Thymus (tissue), 11 donors: Measurements from ENCODE around the gene CREB5. TPM values are rescaled to one million over a fixed set of nuclear protein-coding genes. Genes with fewer than 3 reads are reported as not detected.

Source experiments
- DNase-seq, 9 donors: peaks; one replicate each; pipeline ENCODE4 v3.0.0-alpha.2; 2013; ENCODE audit warnings: low spot score in 9 of 9, low read depth in 6 of 9, missing footprints in 1 of 9
- H3K27ac ChIP-seq, 2 donors: one replicate each; pipeline ENCODE4 v1.5.1; 2013; ENCODE audit warnings: control low read depth in 1 of 2, low read depth in 1 of 2, low read length in 1 of 2, mild to moderate bottlenecking in 1 of 2, moderate library complexity in 1 of 2
- H3K27me3 ChIP-seq, 2 donors: one replicate each; pipeline ENCODE4 v1.5.1; 2013; ENCODE audit warnings: low read length in 1 of 2; ENCODE audit not compliant: control insufficient read depth in 2 of 2, insufficient read depth in 1 of 2
- H3K36me3 ChIP-seq, 2 donors: one replicate each; pipeline ENCODE4 v1.5.1; 2013; ENCODE audit warnings: low read length in 1 of 2, mild to moderate bottlenecking in 1 of 2, moderate library complexity in 1 of 2; ENCODE audit not compliant: control insufficient read depth in 2 of 2, insufficient read depth in 2 of 2
- H3K4me1 ChIP-seq, 2 donors: one replicate each; pipeline ENCODE4 v1.5.1; 2013; ENCODE audit warnings: low read length in 2 of 2; ENCODE audit not compliant: control insufficient read depth in 2 of 2, insufficient read depth in 2 of 2
- H3K4me3 ChIP-seq, 2 donors: one replicate each; pipeline ENCODE4 v1.5.1; 2013; ENCODE audit warnings: low read length in 2 of 2, control low read depth in 1 of 2, mild to moderate bottlenecking in 1 of 2
- H3K9me3 ChIP-seq, 2 donors: one replicate each; pipeline ENCODE4 v1.5.1; 2013; ENCODE audit warnings: low read length in 1 of 2, mild to moderate bottlenecking in 1 of 2; ENCODE audit not compliant: control insufficient read depth in 2 of 2, insufficient read depth in 1 of 2
- WGBS: extraction: QIAGEN DNeasy Blood & Tissue Kit; methylation state at CpG from one replicate; pipeline ENCODE4 v1.1.7; 2013; 5-methylcytosine and 5-hydroxymethylcytosine counted together
- polyA plus RNA-seq: library from polyadenylated mRNA; stranded (reverse); fragments of 200-250 nt; gene quantifications from one replicate; pipeline ENCODE4 v1.2.3, GENCODE V29; 2013
- total RNA-seq: library from RNA; stranded (reverse); fragments of 120-200 nt; gene quantifications from one replicate; pipeline ENCODE4 v1.2.4, GENCODE V29; 2013
- donor health status: healthy.

The CREB5 gene
- total and polyA plus RNA-seq, 2 donors = 1.1 to 5.4 TPM

DNA sequence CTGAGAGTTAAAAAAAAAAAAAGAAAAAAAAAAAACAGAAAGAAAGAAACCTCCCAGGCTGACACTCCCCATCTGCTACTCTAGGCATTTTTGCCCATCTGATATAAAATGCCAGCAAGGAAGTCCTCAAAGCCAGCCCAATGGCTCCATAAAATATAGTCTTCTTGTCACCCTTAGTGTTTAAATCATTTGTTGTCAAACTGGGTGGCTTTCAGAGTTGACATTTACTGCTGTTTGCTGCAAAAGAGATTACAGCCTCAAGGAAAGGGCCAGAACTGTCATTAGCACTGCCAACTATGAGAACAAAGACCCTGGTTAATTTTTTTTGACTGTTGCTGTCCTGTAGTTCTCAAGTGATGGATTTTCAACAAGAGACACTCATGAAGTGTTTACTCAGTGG is 459.3 kb downstream of the CREB5 start:
- Histone ChIP-seq H3K36me3 (no peaks in the 10 kb centered on the region), H3K9me3 (no peaks in the 10 kb centered on the region), H3K27me3 (no peaks in the 10 kb centered on the region), H3K27ac (no peak overlapping the region), H3K4me3 (no peak overlapping the region), H3K4me1 (no peaks in the 10 kb centered on the region)
- DNase-seq = no peak

DNA sequence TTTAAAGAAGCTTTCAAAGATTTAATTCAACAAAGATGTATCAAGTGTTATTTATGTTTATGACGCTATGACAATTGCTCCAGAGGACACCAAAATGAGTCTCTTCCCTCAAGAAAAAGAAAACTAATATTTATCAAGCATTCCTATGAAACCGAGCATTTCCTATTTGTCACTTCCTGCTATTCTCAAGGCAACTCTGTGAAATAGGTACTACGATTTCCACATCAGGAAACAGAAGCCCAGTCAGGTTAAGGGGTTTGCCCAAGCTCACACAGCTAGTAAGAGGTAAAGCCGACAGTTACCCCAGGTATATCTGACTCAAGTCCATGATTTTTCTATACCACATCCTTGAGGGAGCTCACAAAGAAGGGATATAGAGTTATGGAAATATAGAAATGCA is 459.9 kb downstream of the CREB5 start:
- no peak for DNase-seq
- no peak overlapping the region for H3K4me3 ChIP-seq
- WGBS = 87% methylated on average over 4 of the region's 4 CpGs
- no peaks in the 10 kb centered on the region for H3K4me1 ChIP-seq
- no peaks in the 10 kb centered on the region for H3K9me3 ChIP-seq
- H3K36me3 ChIP-seq = no peaks in the 10 kb centered on the region
- H3K27me3 ChIP-seq = no peaks in the 10 kb centered on the region
- H3K27ac ChIP-seq = no peak overlapping the region

DNA sequence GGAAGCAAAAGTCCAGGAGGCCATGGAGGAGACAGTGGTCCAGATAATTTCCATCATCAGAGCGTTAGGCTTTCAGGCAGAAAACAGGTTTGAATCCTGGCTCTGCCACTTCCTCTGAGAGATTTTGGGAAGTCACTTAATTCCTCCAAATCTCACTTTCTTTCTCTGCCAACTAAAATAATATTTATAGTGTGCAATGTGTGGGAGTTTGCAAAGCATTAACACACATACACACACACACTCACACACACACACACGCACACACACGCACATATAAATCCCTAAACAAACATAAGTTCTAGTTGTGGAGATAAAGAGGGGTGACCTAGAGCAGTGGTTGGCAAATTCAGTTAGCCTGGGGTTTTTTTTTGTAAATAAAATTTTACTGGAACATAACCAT is 461.0 kb downstream of the CREB5 start:
- Histone ChIP-seq H3K4me3 (no peak overlapping the region), H3K36me3 (no peaks in the 10 kb centered on the region), H3K9me3 (no peaks in the 10 kb centered on the region), H3K4me1 (no peaks in the 10 kb centered on the region), H3K27me3 (no peaks in the 10 kb centered on the region), H3K27ac (no peak overlapping the region)
- DNase-seq = no peak
- WGBS = 94% methylated on average over 3 of the region's 3 CpGs

DNA sequence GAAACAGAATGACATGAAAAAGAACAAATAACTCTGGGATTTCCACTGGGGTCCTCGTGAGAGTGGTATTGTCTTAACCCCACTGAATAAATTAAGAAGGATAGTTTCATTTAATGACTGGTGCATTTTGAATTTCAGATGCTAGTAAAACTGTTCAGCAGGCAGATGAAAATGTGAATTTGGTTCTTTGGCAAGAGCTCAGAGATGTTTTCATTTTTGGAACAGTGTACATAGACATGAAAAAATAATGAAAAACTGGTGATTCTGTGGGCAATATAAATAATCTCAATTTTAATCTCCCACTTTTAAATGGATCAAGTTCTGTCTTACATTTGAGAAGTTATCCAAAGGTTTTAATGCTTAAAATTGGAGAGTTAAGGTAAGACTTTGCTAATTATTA is 461.7 kb downstream of the CREB5 start:
- no peaks in the 10 kb centered on the region for H3K9me3 ChIP-seq
- H3K27me3 ChIP-seq = no peaks in the 10 kb centered on the region
- H3K4me3 ChIP-seq = no peak overlapping the region
- no peak for DNase-seq
- H3K36me3 ChIP-seq = no peaks in the 10 kb centered on the region
- no peaks in the 10 kb centered on the region for H3K4me1 ChIP-seq
- WGBS = 95% methylated on average over 1 of the region's 1 CpG
- H3K27ac ChIP-seq = no peak overlapping the region

Other genes with a start within 250 kb of the CREB5 start
- gene JAZF1, start 231.7 kb upstream of the CREB5 start, total RNA-seq = 3.9 TPM
- 14.5 TPM for gene JAZF1, start 231.7 kb upstream of the CREB5 start, polyA plus RNA-seq